Endothelial cell (in vitro differentiated cells): ENCODE measurements around the gene PHACTR4. TPM values are rescaled to one million over a fixed set of nuclear protein-coding genes. Genes with fewer than 3 reads are reported as not detected.

ENCODE experiments used
- DNase-seq: peaks from one replicate; pipeline ENCODE4 v3.0.0; 2021; ENCODE audit warnings: low spot score
- H3K27ac Mint-ChIP-seq: one replicate; pipeline ENCODE4 v1.8.0; 2021; ENCODE audit warnings: mixed read lengths, inconsistent platforms; ENCODE audit not compliant: unreplicated experiment
- H3K27me3 Mint-ChIP-seq: one replicate; pipeline ENCODE4 v1.8.0; 2021; ENCODE audit warnings: mild to moderate bottlenecking, moderate library complexity, mixed read lengths, inconsistent platforms; ENCODE audit not compliant: unreplicated experiment
- H3K36me3 Mint-ChIP-seq: one replicate; pipeline ENCODE4 v1.8.0; 2021; ENCODE audit warnings: mild to moderate bottlenecking, low read depth, mixed read lengths, inconsistent platforms; ENCODE audit not compliant: unreplicated experiment
- H3K4me1 Mint-ChIP-seq: one replicate; pipeline ENCODE4 v1.8.0; 2021; ENCODE audit warnings: mild to moderate bottlenecking, mixed read lengths, inconsistent platforms; ENCODE audit not compliant: unreplicated experiment
- H3K4me3 Mint-ChIP-seq: one replicate; pipeline ENCODE4 v1.8.0; 2021; ENCODE audit warnings: mild to moderate bottlenecking, mixed read lengths, inconsistent platforms; ENCODE audit not compliant: unreplicated experiment
- H3K9me3 Mint-ChIP-seq: one replicate; pipeline ENCODE4 v1.8.0; 2021; ENCODE audit warnings: mixed read lengths, inconsistent platforms; ENCODE audit not compliant: unreplicated experiment
- total RNA-seq: library from RNA; stranded (reverse); fragmentation: NEBNext Ultra II Directional; extraction: Animal tissue kit (Norgen Biotek cat#: 25700); gene quantifications from one replicate; pipeline ENCODE4 v1.2.1, GENCODE V29; 2021; ENCODE audit not compliant: unreplicated experiment
- TF ChIP-seq, protein P1 (sequence below): fragments of 200-600 bp; sonication (generic); IDR thresholded peaks from one replicate; pipeline ENCODE4 v1.5.0; 2021; ENCODE audit warnings: antibody characterized with exemption; ENCODE audit not compliant: unreplicated experiment

PHACTR4 gene
- total RNA-seq, 1 donor from 2014 or later = 56.6 TPM

DNA sequence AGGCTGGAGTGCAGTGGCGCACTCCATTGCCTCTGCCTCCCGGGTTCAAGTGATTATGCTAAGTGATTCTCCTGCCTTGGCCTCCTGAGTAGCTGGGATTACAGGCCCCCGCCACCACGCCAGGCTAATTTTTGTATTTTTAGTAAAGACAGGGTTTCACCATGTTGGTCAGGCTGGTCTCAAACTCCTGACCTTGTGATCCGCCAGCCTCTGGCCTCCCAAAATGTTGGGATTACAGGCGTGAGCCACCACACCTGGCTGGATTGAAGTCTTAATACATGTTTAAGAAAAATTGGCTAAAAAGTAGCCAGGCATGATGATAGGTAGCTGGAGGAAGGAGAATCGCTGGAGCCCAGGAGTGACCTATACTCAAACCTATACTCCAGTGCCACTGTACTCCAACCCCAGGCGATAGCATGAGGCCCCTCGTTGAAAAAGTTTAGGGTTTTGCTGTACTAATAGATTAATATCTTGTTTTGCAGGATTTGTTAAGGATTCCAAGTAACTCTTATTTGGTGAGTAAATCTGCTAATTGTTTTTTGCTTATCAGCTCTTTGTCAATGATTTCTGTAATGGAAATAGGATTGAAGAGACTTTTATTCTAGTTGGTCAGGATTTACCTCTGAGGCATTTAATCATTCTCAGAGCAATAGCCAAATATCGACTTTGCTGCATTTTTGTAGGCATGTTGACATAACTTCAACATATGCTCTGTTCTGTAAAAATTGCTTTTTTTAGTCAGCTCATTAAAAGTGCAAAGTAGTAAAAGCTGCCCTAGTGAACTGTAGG lies 138.3 kb downstream of the PHACTR4 start:
- DNase-seq = no peak
- H3K4me3 Mint-ChIP-seq = peak overlapping the region; percentile 97
- H3K9me3 Mint-ChIP-seq = no peaks in the 10 kb centered on the region
- TF ChIP-seq, protein P1, sequence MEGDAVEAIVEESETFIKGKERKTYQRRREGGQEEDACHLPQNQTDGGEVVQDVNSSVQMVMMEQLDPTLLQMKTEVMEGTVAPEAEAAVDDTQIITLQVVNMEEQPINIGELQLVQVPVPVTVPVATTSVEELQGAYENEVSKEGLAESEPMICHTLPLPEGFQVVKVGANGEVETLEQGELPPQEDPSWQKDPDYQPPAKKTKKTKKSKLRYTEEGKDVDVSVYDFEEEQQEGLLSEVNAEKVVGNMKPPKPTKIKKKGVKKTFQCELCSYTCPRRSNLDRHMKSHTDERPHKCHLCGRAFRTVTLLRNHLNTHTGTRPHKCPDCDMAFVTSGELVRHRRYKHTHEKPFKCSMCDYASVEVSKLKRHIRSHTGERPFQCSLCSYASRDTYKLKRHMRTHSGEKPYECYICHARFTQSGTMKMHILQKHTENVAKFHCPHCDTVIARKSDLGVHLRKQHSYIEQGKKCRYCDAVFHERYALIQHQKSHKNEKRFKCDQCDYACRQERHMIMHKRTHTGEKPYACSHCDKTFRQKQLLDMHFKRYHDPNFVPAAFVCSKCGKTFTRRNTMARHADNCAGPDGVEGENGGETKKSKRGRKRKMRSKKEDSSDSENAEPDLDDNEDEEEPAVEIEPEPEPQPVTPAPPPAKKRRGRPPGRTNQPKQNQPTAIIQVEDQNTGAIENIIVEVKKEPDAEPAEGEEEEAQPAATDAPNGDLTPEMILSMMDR = no peak
- peaks cover 17% of the 10 kb centered on the region for H3K4me1 Mint-ChIP-seq
- peaks cover 35% of the 10 kb centered on the region for H3K36me3 Mint-ChIP-seq
- H3K27me3 Mint-ChIP-seq = peaks cover 10% of the 10 kb centered on the region
- H3K27ac Mint-ChIP-seq = peak overlapping the region; percentile 62

DNA sequence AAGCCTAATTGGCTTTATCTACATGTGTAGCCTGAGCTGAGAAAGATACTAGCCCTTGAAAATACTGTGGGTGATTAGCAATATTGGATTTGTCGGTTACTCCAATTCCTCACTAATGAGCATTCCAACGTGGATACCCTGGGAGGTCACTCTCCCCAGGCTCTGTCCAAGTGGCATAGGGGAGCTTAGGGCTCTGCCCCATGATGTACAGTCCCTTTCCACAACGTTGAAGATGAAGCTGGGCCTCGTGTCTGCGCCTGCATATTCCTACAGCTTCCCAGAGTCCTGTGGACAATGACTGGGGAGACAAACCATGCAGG lies 138.9 kb downstream of the PHACTR4 start:
- Mint-ChIP-seq H3K27me3 (peaks cover 10% of the 10 kb centered on the region), H3K4me3 (peak overlapping the region; percentile 97), H3K27ac (peak overlapping the region; percentile 62), H3K9me3 (no peaks in the 10 kb centered on the region), H3K36me3 (peaks cover 35% of the 10 kb centered on the region), H3K4me1 (peaks cover 17% of the 10 kb centered on the region)
- no peak for DNase-seq
- TF ChIP-seq, protein P1 = no peak

DNA sequence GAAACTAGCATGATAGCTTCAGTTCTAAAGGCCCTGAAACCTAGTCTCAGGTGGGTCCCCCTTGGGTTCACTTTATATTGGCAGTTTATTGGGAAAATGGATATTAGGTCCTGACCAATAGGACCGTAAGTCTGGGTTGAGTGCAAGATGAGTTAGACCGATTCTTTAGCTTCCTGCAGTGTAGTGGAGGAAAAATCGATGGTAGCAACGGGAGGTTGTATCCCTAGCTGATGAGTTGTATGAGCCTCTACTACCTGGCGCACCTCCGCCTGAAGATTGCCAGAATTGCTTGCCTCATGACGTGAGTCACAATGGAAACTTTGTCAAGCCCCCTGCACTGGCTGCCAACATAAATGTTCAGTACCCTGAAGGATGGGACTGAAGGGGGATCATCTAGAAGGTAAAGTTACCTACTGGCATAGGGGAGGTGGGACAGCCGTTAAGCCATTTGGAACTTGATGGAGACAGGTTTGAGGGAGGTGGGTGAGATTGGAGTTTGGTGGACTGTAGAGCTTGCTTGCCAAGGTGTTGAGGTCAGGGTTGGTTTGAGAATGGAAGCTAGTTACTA lies 140.2 kb downstream of the PHACTR4 start:
- peaks cover 10% of the 10 kb centered on the region for H3K27me3 Mint-ChIP-seq
- peaks cover 17% of the 10 kb centered on the region for H3K4me1 Mint-ChIP-seq
- H3K36me3 Mint-ChIP-seq = peaks cover 35% of the 10 kb centered on the region

DNA sequence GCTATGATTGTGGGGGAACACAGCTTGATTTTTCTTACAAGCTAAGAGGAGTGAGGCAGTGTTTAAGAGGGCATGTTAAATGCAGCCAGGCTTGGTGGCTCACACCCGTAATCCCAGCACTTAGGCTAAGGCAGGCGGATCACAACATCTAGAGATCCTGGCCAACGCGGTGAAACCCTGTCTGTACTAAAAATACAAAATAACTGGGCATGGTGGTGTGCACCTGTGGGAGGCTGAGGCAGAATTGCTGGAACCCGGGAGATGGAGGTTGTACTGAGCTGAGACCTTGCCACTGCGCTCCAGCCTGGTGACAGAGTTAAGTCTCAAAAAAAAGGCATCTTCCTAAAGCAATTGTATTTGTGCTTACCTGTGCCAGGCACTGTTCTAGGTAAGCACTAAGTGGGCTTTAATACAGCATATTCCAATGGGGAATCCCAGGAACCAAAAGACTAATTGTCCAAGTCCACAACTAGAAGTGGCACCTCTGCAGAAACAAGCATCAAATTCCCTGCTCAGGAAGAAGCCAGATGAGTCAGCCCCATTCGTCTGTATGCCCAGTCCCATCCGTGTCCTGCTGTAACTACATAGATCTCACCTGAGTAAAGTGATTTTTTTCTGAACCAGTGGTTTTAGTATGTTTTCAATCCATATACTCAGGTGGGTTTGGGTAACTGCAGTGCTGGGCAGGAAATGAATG lies 140.9 kb downstream of the PHACTR4 start:
- Mint-ChIP-seq H3K27me3 (peaks cover 10% of the 10 kb centered on the region), H3K36me3 (peaks cover 35% of the 10 kb centered on the region), H3K4me3 (peak overlapping the region; percentile 72), H3K9me3 (no peaks in the 10 kb centered on the region), H3K4me1 (peaks cover 17% of the 10 kb centered on the region), H3K27ac (peak overlapping the region; percentile 76)
- TF ChIP-seq, protein P1 = no peak
- DNase-seq = no peak

More for the DNA sequence above, 140.2 kb downstream of the PHACTR4 start:
- no peak for DNase-seq
- Mint-ChIP-seq H3K9me3 (no peaks in the 10 kb centered on the region), H3K4me3 (peak overlapping the region; percentile 72), H3K27ac (peak overlapping the region; percentile 76)
- TF ChIP-seq, protein P1 = no peak
